ENCODE data around the gene PYGL. TPM values are rescaled to one million over a fixed set of nuclear protein-coding genes. Genes with fewer than 3 reads are reported as not detected.

PYGL gene
- 1 to 10 TPM; 1.6 to 1.7 TPM for total RNA-seq

DNA sequence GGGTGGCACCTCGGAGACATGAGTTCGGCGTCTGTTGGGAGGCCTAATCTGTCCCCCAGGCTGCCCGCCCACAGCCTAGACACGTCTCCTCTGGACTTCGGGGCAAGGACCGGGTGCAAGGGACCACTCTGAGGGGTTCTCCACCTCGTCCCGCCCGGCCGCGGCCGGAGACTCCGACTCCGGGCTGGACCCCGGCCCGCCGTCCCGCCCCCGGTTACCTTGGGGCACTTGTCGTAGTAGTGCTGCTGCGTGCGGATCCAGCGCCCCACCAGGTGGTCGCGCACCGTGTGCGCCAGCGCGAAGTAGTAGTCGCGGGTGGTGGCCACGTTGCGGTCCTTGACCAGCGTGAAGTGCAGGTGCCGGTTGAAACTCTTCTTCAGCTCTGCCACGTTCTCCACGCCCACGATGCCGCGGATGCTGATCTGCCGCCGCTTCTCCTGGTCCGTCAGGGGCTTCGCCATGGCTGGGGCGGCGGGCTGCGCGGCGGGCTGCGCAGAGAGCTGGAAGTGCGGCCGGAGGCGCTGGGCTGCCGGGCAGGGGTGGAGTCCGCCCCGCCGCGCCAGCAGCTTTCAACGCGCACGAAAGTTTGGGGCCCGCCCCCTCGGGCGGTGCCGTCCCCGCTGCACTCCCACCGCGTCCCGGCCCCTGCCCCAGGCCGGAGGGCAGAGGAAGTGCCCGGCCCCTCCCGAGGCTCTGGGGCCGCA, at the start of gene PYGL:
Gene PYGL (minus strand): TSS at position 541 of the 704 bp plus-strand sequence. CDS start 80 bp downstream, at position 461.
- peak; percentile 73 for ATAC-seq
- no peaks in the 10 kb centered on the region for H3K36me3 Mint-ChIP-seq (ENCODE audit: low read depth)
- peak; percentile 46 for DNase-seq
- TF ChIP-seq, protein P1, sequence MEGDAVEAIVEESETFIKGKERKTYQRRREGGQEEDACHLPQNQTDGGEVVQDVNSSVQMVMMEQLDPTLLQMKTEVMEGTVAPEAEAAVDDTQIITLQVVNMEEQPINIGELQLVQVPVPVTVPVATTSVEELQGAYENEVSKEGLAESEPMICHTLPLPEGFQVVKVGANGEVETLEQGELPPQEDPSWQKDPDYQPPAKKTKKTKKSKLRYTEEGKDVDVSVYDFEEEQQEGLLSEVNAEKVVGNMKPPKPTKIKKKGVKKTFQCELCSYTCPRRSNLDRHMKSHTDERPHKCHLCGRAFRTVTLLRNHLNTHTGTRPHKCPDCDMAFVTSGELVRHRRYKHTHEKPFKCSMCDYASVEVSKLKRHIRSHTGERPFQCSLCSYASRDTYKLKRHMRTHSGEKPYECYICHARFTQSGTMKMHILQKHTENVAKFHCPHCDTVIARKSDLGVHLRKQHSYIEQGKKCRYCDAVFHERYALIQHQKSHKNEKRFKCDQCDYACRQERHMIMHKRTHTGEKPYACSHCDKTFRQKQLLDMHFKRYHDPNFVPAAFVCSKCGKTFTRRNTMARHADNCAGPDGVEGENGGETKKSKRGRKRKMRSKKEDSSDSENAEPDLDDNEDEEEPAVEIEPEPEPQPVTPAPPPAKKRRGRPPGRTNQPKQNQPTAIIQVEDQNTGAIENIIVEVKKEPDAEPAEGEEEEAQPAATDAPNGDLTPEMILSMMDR (IDR thresholded peaks at IDR 0.05) = no peak
- POLR2A ChIA-PET = no interaction called here
- intact Hi-C loops (cut with micrococcal nuclease) = loop anchor here (10.0 kb wide), 1 partner anchor 261 kb away; no protein-coding TSS in a partner anchor
- H3K27me3 Mint-ChIP-seq = peaks cover 30% of the 10 kb centered on the region
- peak within 1 kb of the TSS; percentile 43 for H3K27ac Mint-ChIP-seq
- CTCF ChIA-PET = interaction anchor here (1.5 kb wide), 1 partner anchor 11 kb away, joined by 3 read pairs; no protein-coding TSS in a partner anchor
- peak within 1 kb of the TSS; percentile 76 for H3K4me3 Mint-ChIP-seq
- H3K9me3 Mint-ChIP-seq = no peaks in the 10 kb centered on the region
- peaks cover 9% of the 10 kb centered on the region for H3K4me1 Mint-ChIP-seq (ENCODE audit: low read depth)

GRCh38 chr14:50985859-50986331, 41.6 kb upstream of the PYGL start:
- no peak for DNase-seq
- POLR2A ChIA-PET = no interaction called here
- Mint-ChIP-seq H3K4me3 (no peak overlapping the region), H3K27me3 (no peaks in the 10 kb centered on the region), H3K9me3 (no peaks in the 10 kb centered on the region), H3K36me3 (ENCODE audit: low read depth) (no peaks in the 10 kb centered on the region), H3K27ac (no peak overlapping the region), H3K4me1 (ENCODE audit: low read depth) (no peaks in the 10 kb centered on the region)
- CTCF ChIA-PET = no interaction called here
- TF ChIP-seq, protein P1 (IDR thresholded peaks at IDR 0.05) = no peak
- intact Hi-C loops (cut with micrococcal nuclease) = no loop called here
- no peak for ATAC-seq

GRCh38 chr14:50985124-50985858, 41.0 kb upstream of the PYGL start:
- TF ChIP-seq, protein P1 (IDR thresholded peaks at IDR 0.05) = no peak
- Mint-ChIP-seq H3K27me3 (no peaks in the 10 kb centered on the region), H3K36me3 (ENCODE audit: low read depth) (no peaks in the 10 kb centered on the region), H3K4me1 (ENCODE audit: low read depth) (no peaks in the 10 kb centered on the region), H3K4me3 (no peak overlapping the region), H3K9me3 (no peaks in the 10 kb centered on the region), H3K27ac (no peak overlapping the region)
- ATAC-seq = no peak
- ChIA-PET POLR2A (no interaction called here), CTCF (no interaction called here)
- DNase-seq = no peak
- intact Hi-C loops (cut with micrococcal nuclease) = no loop called here

DNA sequence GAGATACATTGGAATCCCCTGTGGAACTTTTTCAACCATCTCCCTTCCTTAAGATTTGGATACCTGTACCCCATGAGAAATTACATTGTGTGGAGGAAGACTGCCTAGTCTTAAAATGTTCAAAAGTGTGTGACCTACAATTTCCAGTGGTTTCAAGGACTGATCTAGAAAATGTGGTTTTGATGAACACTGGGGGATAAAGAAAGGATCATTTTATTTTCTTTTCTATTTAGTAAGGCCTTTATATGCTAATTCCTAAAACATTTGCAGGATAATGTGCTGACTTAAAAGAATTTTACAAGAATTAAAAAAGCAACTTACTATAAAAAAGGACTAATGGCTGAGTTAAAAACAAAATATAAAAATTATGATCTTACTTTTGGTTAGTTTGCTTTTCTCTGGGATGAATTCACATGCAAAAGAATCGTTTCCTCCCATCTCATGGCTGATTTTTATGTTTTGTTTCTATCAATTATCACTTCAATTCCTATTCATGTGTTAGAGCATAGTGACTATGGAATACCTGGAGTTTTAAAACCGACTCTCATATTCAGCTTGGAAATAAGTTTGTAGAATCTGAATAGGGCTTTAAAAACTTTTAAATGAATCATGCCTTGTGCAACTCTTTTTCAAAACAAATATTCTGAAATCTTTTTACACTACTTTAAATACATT, 39.9 kb upstream of the PYGL start:
- Mint-ChIP-seq H3K36me3 (ENCODE audit: low read depth) (no peaks in the 10 kb centered on the region), H3K4me3 (no peak overlapping the region), H3K4me1 (ENCODE audit: low read depth) (no peaks in the 10 kb centered on the region), H3K27me3 (no peaks in the 10 kb centered on the region), H3K9me3 (no peaks in the 10 kb centered on the region), H3K27ac (no peak overlapping the region)
- ATAC-seq (no peak), DNase-seq (no peak)
- POLR2A ChIA-PET = no interaction called here
- TF ChIP-seq, protein P1 (IDR thresholded peaks at IDR 0.05) = no peak
- CTCF ChIA-PET = no interaction called here
- intact Hi-C loops (cut with micrococcal nuclease) = no loop called here

All from activated CD8-positive, alpha-beta T cell treated with anti-CD3 and anti-CD28 coated beads for 36 hours (primary cell).